K562 (cell line): Measurements from ENCODE around the gene ANKS4B. TPM values are rescaled to one million over a fixed set of nuclear protein-coding genes. Genes with fewer than 3 reads are reported as not detected.

ENCODE experiments used
- ATAC-seq: fragments of 200-7000 bp; cut with Tn5 transposase; 3 replicates; pipeline ENCODE4 v1.9.1; 2020; ENCODE audit warnings: moderate library complexity
- BruUV-seq: library from RNA; stranded (reverse); fragments of 400-500 nt; replicated peaks from 2 replicates; lab custom pipeline; 2021; lab: Mats Ljungman, UMichigan
- CTCF ChIA-PET: fragments of 300-600 bp; formaldehyde crosslinking; extraction: SDS; loops from one replicate; lab custom pipeline; 2021; ENCODE audit warnings: low intra/inter-chr PET ratio; lab: Yijun Ruan, JAX
- POLR2A ChIA-PET: fragments of 300-600, 350-650 bp; sonication (Branson Sonifier 250); formaldehyde crosslinking; extraction: SDS; loops from one replicate; lab custom pipeline; 2021; ENCODE audit warnings: antibody characterized with exemption, inconsistent platforms; lab: Yijun Ruan, JAX
- DNase-seq, 4 experiments: peaks; one replicate each; pipeline versions ENCODE4 v3.0.0 to v3.0.0-alpha.2; 2011 to 2018; ENCODE audit warnings: low spot score in 3 of 4, mixed read lengths in 3 of 4; ENCODE audit errors: extremely low read depth in 1 of 4
- FAIRE-seq: peaks from 2 replicates; lab custom pipeline; 2011; peaks lifted over from hg19 to GRCh38; lab: Jason Lieb, UNC
- H2AFZ ChIP-seq: 2 replicates; pipeline ENCODE4 v1.6.0; 2011; ENCODE audit warnings: low read depth, low read length, control low read depth, inconsistent platforms
- H3K27ac ChIP-seq: fragments of 200-600 bp; 3 replicates; pipeline ENCODE4 v1.8.0; 2011; ENCODE audit warnings: low read depth, mild to moderate bottlenecking, control low read depth, inconsistent platforms, low read length, moderate library complexity, mixed read lengths; ENCODE audit errors: extremely low read depth
- H3K27me3 ChIP-seq, 2 experiments: fragments of 300-600 bp in 1 of 2; 2 replicates in 1 of 2; 3 replicates in 1 of 2; pipeline versions ENCODE4 v1.6.0 to v1.8.0; 2011; ENCODE audit warnings: inconsistent platforms in 2 of 2, low read length in 2 of 2, mild to moderate bottlenecking in 1 of 2, mixed read lengths in 1 of 2, moderate library complexity in 1 of 2; ENCODE audit not compliant: control insufficient read depth in 2 of 2, insufficient read depth in 2 of 2
- H3K36me3 ChIP-seq: fragments of 300-600 bp; 3 replicates; pipeline ENCODE4 v1.8.0; 2011; ENCODE audit warnings: mild to moderate bottlenecking, low read length, inconsistent platforms; ENCODE audit not compliant: control insufficient read depth, insufficient read depth
- H3K4me1 ChIP-seq, 2 experiments: fragments of 200-600 bp in 1 of 2; replicated peaks in 1 of 2; 2 replicates in 1 of 2; 3 replicates in 1 of 2; pipeline versions ENCODE4 v1.5.1 to v1.8.0; 2011; ENCODE audit warnings: inconsistent platforms in 2 of 2, low read length in 2 of 2, mild to moderate bottlenecking in 1 of 2, mixed read lengths in 1 of 2, moderate library complexity in 1 of 2; ENCODE audit not compliant: control insufficient read depth in 2 of 2, insufficient read depth in 2 of 2
- H3K4me2 ChIP-seq: 2 replicates; pipeline ENCODE4 v1.6.1; 2011; ENCODE audit warnings: low read length, control low read depth, inconsistent platforms, mixed read lengths; ENCODE audit not compliant: insufficient read depth
- H3K4me3 ChIP-seq: fragments of 200-600 bp; sonication (generic), shearing (Covaris generic); 2 replicates; pipeline ENCODE4 v1.5.1; 2016; ENCODE audit warnings: control low read depth, inconsistent platforms
- H3K79me2 ChIP-seq: fragments of 200-600 bp; 3 replicates; pipeline ENCODE4 v1.8.0; 2011; ENCODE audit warnings: low read length, inconsistent platforms; ENCODE audit not compliant: control insufficient read depth, insufficient read depth
- H3K9ac ChIP-seq, 2 experiments: 2 replicates each; pipeline versions ENCODE4 v1.6.0 to v1.6.1; 2011; ENCODE audit warnings: low read depth in 2 of 2, low read length in 2 of 2, control low read depth in 1 of 2, inconsistent platforms in 1 of 2, mild to moderate bottlenecking in 1 of 2, mixed read lengths in 1 of 2; ENCODE audit not compliant: insufficient read depth in 1 of 2
- H3K9me1 ChIP-seq: one replicate; pipeline ENCODE4 v1.6.0; 2011; ENCODE audit warnings: inconsistent platforms, mild to moderate bottlenecking, low read length, moderate library complexity; ENCODE audit not compliant: control insufficient read depth, insufficient read depth
- H3K9me3 ChIP-seq: replicated peaks from 2 replicates; pipeline ENCODE4 v1.5.1; 2011; ENCODE audit warnings: low read depth, low read length, inconsistent platforms; ENCODE audit not compliant: control insufficient read depth, insufficient read depth
- H4K20me1 ChIP-seq: replicated peaks from 2 replicates; pipeline ENCODE4 v1.6.1; 2011; ENCODE audit warnings: low read length, inconsistent platforms, mixed read lengths; ENCODE audit not compliant: control insufficient read depth, insufficient read depth
- BCOR ChIP-seq: fragments of 450-650 bp; IDR thresholded peaks from 2 replicates; pipeline ENCODE4 v1.6.1; 2016
- HMGN3 ChIP-seq: IDR thresholded peaks from 2 replicates; pipeline ENCODE4 v1.6.1; 2011; ENCODE audit warnings: borderline replicate concordance, low read depth, mild to moderate bottlenecking, mixed read lengths, low read length; ENCODE audit not compliant: insufficient read length; ENCODE audit errors: extremely low read depth
- KAT2B ChIP-seq: IDR thresholded peaks from one replicate; pipeline ENCODE4 v1.6.1; 2012; ENCODE audit warnings: low read depth, mild to moderate bottlenecking, control low read depth, inconsistent platforms, low read length, moderate library complexity
- MTA3 ChIP-seq: fragments of 450-650 bp; formaldehyde crosslinking; IDR thresholded peaks from 2 replicates; pipeline ENCODE4 v1.6.1; 2017; ENCODE audit warnings: mild to moderate bottlenecking, borderline replicate concordance
- RBM25 ChIP-seq: fragments of 200-400 bp; formaldehyde crosslinking; IDR thresholded peaks from 2 replicates; pipeline ENCODE4 v1.6.1; 2018; ENCODE audit warnings: low read length, low read depth, moderate library complexity; ENCODE audit not compliant: severe bottlenecking
- ZBTB5 ChIP-seq: fragments of 450-650 bp; IDR thresholded peaks from 2 replicates; pipeline ENCODE4 v1.6.1; 2017; ENCODE audit warnings: antibody characterized with exemption
- WGBS: fragments of 100-300 bp; shearing (Covaris generic); methylation state at CpG from one replicate; pipeline ENCODE4 v1.1.6; 2016; ENCODE audit warnings: low coverage, mixed read lengths; ENCODE audit not compliant: insufficient coverage; ENCODE audit errors: missing lambda C conversion rate; 5-methylcytosine and 5-hydroxymethylcytosine counted together
- in situ Hi-C: fragments of 300-500 bp; cut with MboI; formaldehyde crosslinking; loops from 4 replicates; pipeline ENCODE4 v1.15.0; 2018; ENCODE audit warnings: inconsistent platforms, mixed read lengths
- intact Hi-C: fragments of 100-400 bp; cut with micrococcal nuclease; formaldehyde crosslinking; loops from 2 replicates; pipeline ENCODE4 v1.14.2; 2022
- polyA plus RNA-seq, 8 experiments: library from polyadenylated mRNA; depleted of rRNA in 4 of 8; stranded (reverse) in 5 of 8; unstranded in 3 of 8; fragments of >200 nt; fragmentation: Nextera tagmentation in 2 of 8; fragmentation: Illumina TruSeq in 1 of 8; extraction: Ambion mirVana in 2 of 8; extraction: Trizol in 1 of 8; gene quantifications; 2 replicates each; pipeline versions ENCODE4 v1.2.1 to v1.2.3, GENCODE V29; 2011 to 2014; ENCODE audit warnings: inconsistent platforms in 1 of 8, missing spikeins in 1 of 8
- total RNA-seq, 7 experiments: library from RNA; depleted of rRNA in 6 of 7; stranded (reverse); fragments of >200 nt in 6 of 7; fragmentation: Illumina TruSeq in 2 of 7; extraction: Trizol in 2 of 7; gene quantifications; 2 replicates each; pipeline versions ENCODE4 v1.2.1 to v1.2.3, GENCODE V29; 2011 to 2021; ENCODE audit warnings: low replicate concordance in 1 of 7

ANKS4B gene
- total and polyA plus RNA-seq, 9 of the 15 experiments (the other 6 are each of a cell fraction or from before 2014, with no cell fraction given), result not detected

- Histone ChIP-seq H2AFZ (no peak overlapping the region), H3K4me2 (no peak overlapping the region), H3K27ac (no peak overlapping the region), H3K4me3 (no peak overlapping the region)
- no peak for FAIRE-seq
- TF ChIP-seq RBM25, result peak; percentile 99
- TF ChIP-seq ZBTB5, result no peak
- TF ChIP-seq MTA3, result no peak
- no peak for TF ChIP-seq HMGN3
- TF ChIP-seq KAT2B, result no peak
- TF ChIP-seq BCOR, result peak; percentile 50; the same call in 1 of the 2 replicates
- TF ChIP-seq, all 486 proteins: peak for 2
- no peaks in the 10 kb centered on the region for H3K36me3 ChIP-seq
- H3K9ac ChIP-seq, result no peak overlapping the region
- H3K4me1 ChIP-seq, result peaks cover 5 to 8% of the 10 kb centered on the region in 2 experiments; a peak in 3 of 5 replicates
- 27% methylated on average over 4 of the region's 4 CpGs for WGBS
- H3K9me3 ChIP-seq, result no peaks in the 10 kb centered on the region
- in situ Hi-C loops, result no loop called here
- no peaks in the 10 kb centered on the region for H3K9me1 ChIP-seq
- ChIA-PET POLR2A (interaction anchor here (1.5 kb wide), 1 partner anchor 85 kb away, joined by 6 read pairs; no protein-coding TSS in a partner anchor), CTCF (interaction anchor here (1.1 to 3.1 kb wide), 2 partner anchors 88 to 365 kb away, joined by 4 to 27 read pairs; partner anchors contain the start of gene CRYM)
- BruUV-seq, result no TSS peak
- DNase-seq (no peak), ATAC-seq (no peak)
- no peaks in the 10 kb centered on the region for H3K79me2 ChIP-seq
- H3K27me3 ChIP-seq, result peaks cover 3 to 13% of the 10 kb centered on the region in 2 experiments; a peak in 3 of 5 replicates
- peaks cover 3% of the 10 kb centered on the region; the same call in 1 of the 2 replicates for H4K20me1 ChIP-seq
- intact Hi-C loops, result no loop called here
These were observed 43.5 kb upstream of the ANKS4B start for GRCh38 chr16:21190013-21190412.
